Esophagus muscularis mucosa (tissue), 4 donors: ENCODE measurements around the gene CCDC195. TPM values are rescaled to one million over a fixed set of nuclear protein-coding genes. Genes with fewer than 3 reads are reported as not detected.
"Not testable (repeated sequence)": the region's sequence is repeated elsewhere in the genome, so short reads cannot be mapped to it uniquely, and the experiment has no call there.

Source experiments
- DNase-seq: peaks from one replicate; pipeline ENCODE4 v3.0.0-alpha.2; 2017; ENCODE audit errors: extremely low spot score
- H3K27ac ChIP-seq, 4 donors: fragments of 200-600 bp; sonication (generic); replicated peaks in 1 of 4; 1 replicate in 3 of 4; 2 replicates in 1 of 4; pipeline ENCODE4 v1.5.1; 2016 to 2019; ENCODE audit warnings: mild to moderate bottlenecking in 1 of 4
- H3K27me3 ChIP-seq, 4 donors: fragments of 200-600 bp; sonication (generic); one replicate each; pipeline versions ENCODE4 v1.5.1 to v1.6.0; 2016 to 2019
- H3K36me3 ChIP-seq, 4 donors: fragments of 200-600 bp; sonication (generic); one replicate each; pipeline ENCODE4 v1.5.1; 2016 to 2019
- H3K4me1 ChIP-seq, 4 donors: fragments of 200-600 bp; sonication (generic); one replicate each; pipeline ENCODE4 v1.5.1; 2016 to 2019
- H3K4me3 ChIP-seq, 4 donors: fragments of 200-600 bp; sonication (generic); 1 replicate in 2 of 4; 2 replicates in 2 of 4; pipeline ENCODE4 v1.5.1; 2016 to 2019; ENCODE audit warnings: mild to moderate bottlenecking in 4 of 4, moderate library complexity in 1 of 4
- H3K9me3 ChIP-seq, 4 donors: fragments of 200-600 bp; sonication (generic); 1 replicate in 3 of 4; 2 replicates in 1 of 4; pipeline ENCODE4 v1.5.1; 2016 to 2019
- EP300 ChIP-seq: sonication (generic); formaldehyde crosslinking; IDR thresholded peaks from one replicate; pipeline ENCODE4 v1.6.1; 2017; ENCODE audit warnings: antibody characterized with exemption
- POLR2A ChIP-seq: fragments of 450-650 bp; IDR thresholded peaks from one replicate; pipeline ENCODE4 v1.6.1; 2017; ENCODE audit warnings: antibody characterized with exemption, moderate library complexity, mild to moderate bottlenecking, low read depth
- POLR2AphosphoS5 ChIP-seq, 2 donors: sonication (generic); formaldehyde crosslinking; IDR thresholded peaks; one replicate each; pipeline ENCODE4 v1.6.1; 2017; ENCODE audit warnings: antibody characterized with exemption in 2 of 2
- WGBS: methylation state at CpG from one replicate; pipeline ENCODE4 v1.1.5; 2018; 5-methylcytosine and 5-hydroxymethylcytosine counted together
- intact Hi-C: fragments of 100-400 bp; cut with DNase I; formaldehyde crosslinking; loops from one replicate; pipeline ENCODE4 v1.15.1; 2023
- total RNA-seq, 4 donors: library from RNA; depleted of rRNA; stranded (reverse); fragments of >200 nt; gene quantifications; one replicate each; pipeline versions ENCODE4 v1.1.0 to v1.2.1, GENCODE V29; 2016
- TF ChIP-seq, protein P1 (sequence below), 3 experiments: fragments of 200-600 bp in 2 of 3; fragments of 450-650 bp in 1 of 3; sonication (generic) in 2 of 3; IDR thresholded peaks; one replicate each; pipeline ENCODE4 v1.5.1; 2017 to 2019; ENCODE audit warnings: antibody characterized with exemption in 3 of 3, mild to moderate bottlenecking in 2 of 3, moderate library complexity in 1 of 3

CCDC195 gene
- total RNA-seq, 4 donors from 2014 or later: not detected

DNA sequence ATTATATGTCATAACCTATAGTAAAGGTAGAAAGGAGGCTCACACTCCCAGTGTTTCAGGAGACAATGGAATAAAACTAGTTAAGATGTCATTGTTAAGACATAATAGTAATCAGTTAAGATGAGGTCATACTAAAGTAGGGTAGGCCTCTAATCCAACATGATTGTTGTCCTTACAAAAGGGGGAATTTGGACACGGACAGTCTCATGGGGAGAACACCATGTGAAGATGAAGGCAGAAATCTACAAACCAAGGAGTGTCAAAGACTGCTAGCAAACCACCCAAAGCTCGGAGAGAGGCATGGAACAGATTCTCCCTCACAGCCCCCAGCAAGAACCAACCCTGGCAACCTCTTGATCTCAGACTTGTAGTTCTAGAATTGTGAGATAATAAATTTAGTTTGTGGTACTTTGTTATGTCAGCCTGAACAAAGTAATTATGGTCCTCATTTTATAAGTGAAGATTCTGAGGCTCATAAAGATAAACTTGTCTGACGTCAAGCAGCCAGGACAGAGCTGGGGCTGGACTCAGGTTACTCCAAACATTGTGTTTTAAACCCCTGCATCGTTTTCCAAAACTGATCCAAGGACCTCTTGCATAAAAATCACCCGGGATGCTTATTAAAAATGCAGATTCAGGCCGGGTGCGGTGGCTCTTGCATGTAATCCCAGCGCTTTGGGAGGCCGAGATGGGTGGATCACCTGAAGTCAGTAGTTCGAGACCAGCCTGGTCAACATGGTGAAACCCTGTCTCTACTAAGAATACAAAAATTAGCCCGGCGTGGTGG, 47.8 kb downstream of the CCDC195 start:
- Histone ChIP-seq H3K4me1 (no peaks in the 10 kb centered on the region), H3K27ac (no peak overlapping the region), H3K27me3 (no peaks in the 10 kb centered on the region), H3K9me3 (peaks cover 0 to 12% (median 4%) of the 10 kb centered on the region in 4 donors), H3K4me3 (no peak overlapping the region), H3K36me3 (no peaks in the 10 kb centered on the region)
- no peak for TF ChIP-seq POLR2AphosphoS5 (IDR thresholded peaks at IDR 0.05)
- TF ChIP-seq, protein P1, sequence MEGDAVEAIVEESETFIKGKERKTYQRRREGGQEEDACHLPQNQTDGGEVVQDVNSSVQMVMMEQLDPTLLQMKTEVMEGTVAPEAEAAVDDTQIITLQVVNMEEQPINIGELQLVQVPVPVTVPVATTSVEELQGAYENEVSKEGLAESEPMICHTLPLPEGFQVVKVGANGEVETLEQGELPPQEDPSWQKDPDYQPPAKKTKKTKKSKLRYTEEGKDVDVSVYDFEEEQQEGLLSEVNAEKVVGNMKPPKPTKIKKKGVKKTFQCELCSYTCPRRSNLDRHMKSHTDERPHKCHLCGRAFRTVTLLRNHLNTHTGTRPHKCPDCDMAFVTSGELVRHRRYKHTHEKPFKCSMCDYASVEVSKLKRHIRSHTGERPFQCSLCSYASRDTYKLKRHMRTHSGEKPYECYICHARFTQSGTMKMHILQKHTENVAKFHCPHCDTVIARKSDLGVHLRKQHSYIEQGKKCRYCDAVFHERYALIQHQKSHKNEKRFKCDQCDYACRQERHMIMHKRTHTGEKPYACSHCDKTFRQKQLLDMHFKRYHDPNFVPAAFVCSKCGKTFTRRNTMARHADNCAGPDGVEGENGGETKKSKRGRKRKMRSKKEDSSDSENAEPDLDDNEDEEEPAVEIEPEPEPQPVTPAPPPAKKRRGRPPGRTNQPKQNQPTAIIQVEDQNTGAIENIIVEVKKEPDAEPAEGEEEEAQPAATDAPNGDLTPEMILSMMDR (IDR thresholded peaks at IDR 0.05): no peak
- TF ChIP-seq EP300: no peak
- no peak for TF ChIP-seq POLR2A
- WGBS: 89% methylated on average over 12 of the region's 12 CpGs
- no peak for DNase-seq
- intact Hi-C loops: no loop called here

DNA sequence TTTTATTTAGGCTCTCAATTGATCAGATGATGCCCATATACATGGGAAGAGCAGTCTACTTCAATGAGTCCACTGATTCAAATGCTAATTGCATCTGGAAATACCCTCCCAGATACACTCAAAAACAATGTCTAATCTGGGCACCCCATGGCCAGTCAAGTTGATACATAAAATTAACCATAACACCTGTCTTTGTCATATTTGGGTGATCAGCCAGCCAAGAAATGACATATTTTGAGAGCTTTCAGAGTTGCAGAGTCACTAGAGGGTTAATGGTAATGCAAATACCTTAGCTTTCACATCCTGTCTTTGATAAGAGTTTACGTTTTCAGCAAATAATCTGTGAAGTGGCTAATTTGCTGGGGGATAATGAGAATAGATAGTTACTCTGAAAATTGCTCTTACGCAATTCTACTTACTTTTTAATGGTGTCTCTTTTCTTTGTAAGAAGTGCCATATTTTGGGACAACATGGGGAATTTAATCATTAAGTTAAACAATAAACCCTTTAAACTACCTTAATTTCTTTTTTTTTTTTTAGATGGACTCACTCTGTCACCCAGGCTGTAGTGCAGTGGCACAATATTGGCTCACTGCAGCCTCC, 49.1 kb downstream of the CCDC195 start:
- Histone ChIP-seq H3K36me3 (no peaks in the 10 kb centered on the region), H3K27ac (no peak overlapping the region), H3K4me3 (no peak overlapping the region), H3K9me3 (peaks cover 0 to 18% (median 11%) of the 10 kb centered on the region in 4 donors), H3K4me1 (no peaks in the 10 kb centered on the region), H3K27me3 (peaks cover 0 to 7% (median 0%) of the 10 kb centered on the region in 4 donors)
- TF ChIP-seq POLR2A: no peak
- no peak for TF ChIP-seq EP300
- no peak for TF ChIP-seq POLR2AphosphoS5 (IDR thresholded peaks at IDR 0.05)
- TF ChIP-seq, protein P1 (IDR thresholded peaks at IDR 0.05): no peak
- intact Hi-C loops: no loop called here
- no peak for DNase-seq
- WGBS: 61% methylated on average over 2 of the region's 2 CpGs

DNA sequence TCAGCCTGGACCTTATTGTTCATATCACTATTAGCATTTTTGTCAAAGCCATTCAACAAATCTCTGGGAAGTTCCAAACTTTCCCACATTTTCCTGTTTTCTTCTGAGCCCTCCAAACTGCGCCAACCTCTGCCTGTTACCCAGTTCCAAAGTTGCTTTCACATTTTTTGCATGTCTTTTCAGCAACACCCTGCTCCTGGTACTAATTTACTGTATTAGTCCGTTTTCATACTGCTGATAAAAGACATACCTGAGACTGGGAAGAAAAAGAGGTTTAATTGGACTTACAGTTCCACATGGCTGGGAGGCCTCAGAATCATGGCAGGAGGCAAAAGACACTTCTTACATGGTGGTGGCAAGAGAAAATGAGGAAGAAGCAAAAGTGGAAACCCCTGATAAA, 52.8 kb downstream of the CCDC195 start:
- H3K4me1 ChIP-seq, intact Hi-C loops, H3K36me3 ChIP-seq, H3K27ac ChIP-seq, H3K4me3 ChIP-seq, DNase-seq, H3K27me3 ChIP-seq: not testable (repeated sequence)
- 76% methylated on average over 2 of the region's 2 CpGs for WGBS
- peaks cover 0 to 18% (median 11%) of the 10 kb centered on the region in 4 donors for H3K9me3 ChIP-seq

DNA sequence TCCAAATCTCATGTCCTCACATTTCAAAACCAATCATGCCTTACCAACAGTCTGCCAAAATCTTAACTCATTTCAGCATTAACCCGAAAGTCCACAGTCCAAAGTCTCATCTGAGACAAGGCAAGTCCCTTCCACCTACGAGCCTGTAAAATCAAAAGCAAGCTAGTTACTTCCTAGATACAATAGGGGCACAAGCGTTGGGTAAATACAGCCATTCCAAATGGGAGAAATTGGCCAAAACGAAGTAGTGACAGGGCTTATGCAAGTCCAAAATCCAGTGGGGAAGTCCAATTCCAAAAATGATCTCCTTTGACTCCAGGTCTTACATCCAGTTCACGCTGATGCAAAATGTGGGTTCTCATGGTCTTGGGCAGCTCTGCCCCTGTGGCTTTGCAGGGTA, 54.5 kb downstream of the CCDC195 start:
- H3K4me3 ChIP-seq, DNase-seq, intact Hi-C loops, H3K36me3 ChIP-seq, H3K27me3 ChIP-seq, H3K4me1 ChIP-seq, H3K27ac ChIP-seq: not testable (repeated sequence)
- WGBS: 92% methylated on average over 5 of the region's 5 CpGs
- peaks cover 0 to 18% (median 11%) of the 10 kb centered on the region in 4 donors for H3K9me3 ChIP-seq

DNA sequence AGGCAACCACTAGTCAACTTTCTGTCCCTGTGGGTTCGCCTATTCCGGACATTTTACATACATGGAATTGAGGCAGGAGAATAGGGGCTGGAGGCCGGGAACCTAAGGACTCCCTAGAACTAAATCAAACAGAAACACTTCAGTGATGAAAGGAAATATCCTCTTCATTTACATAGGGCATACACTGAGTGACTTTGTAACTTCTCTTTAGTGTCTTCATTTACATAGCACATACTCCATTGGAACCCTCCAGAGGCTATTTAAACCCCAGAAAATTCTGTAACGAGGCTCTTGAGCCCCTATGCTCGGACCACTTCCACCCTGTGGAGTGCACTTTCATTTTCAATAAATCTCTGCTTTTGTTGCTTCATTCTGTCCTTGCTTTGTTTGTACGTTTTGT, 56.5 kb downstream of the CCDC195 start:
- Histone ChIP-seq H3K9me3 (peaks cover 0 to 18% (median 11%) of the 10 kb centered on the region in 4 donors), H3K27me3 (peaks cover 0 to 7% (median 0%) of the 10 kb centered on the region in 4 donors), H3K4me3 (no peak overlapping the region), H3K27ac (no peak overlapping the region), H3K36me3 (no peaks in the 10 kb centered on the region), H3K4me1 (no peaks in the 10 kb centered on the region)
- DNase-seq: no peak
- TF ChIP-seq POLR2AphosphoS5 (IDR thresholded peaks at IDR 0.05): no peak
- TF ChIP-seq EP300: no peak
- TF ChIP-seq, protein P1 (IDR thresholded peaks at IDR 0.05): no peak
- TF ChIP-seq POLR2A: no peak
- intact Hi-C loops: no loop called here
- 93% methylated on average over 6 of the region's 6 CpGs for WGBS
